NB4 (cell line): Measurements from ENCODE around the gene MICAL2.

Experiments used
- DNase-seq: peaks from one replicate; pipeline ENCODE4 v3.0.0; 2010; ENCODE audit warnings: low read depth
- H3K4me3 ChIP-seq: one replicate; pipeline ENCODE4 v1.5.1; 2011; ENCODE audit warnings: mild to moderate bottlenecking, low read depth, low read length, moderate library complexity
- MYC ChIP-seq: IDR thresholded peaks from 2 replicates; pipeline ENCODE4 v1.6.1; 2011; ENCODE audit warnings: low read depth, low read length
- POLR2A ChIP-seq: IDR thresholded peaks from 2 replicates; pipeline ENCODE4 v1.6.1; 2011; ENCODE audit warnings: mild to moderate bottlenecking; ENCODE audit not compliant: insufficient read length; ENCODE audit errors: extremely low read depth
- TF ChIP-seq, protein P1 (sequence below): IDR thresholded peaks from 2 replicates; pipeline ENCODE4 v1.6.1; 2011; ENCODE audit warnings: low read depth, low read length
- TF ChIP-seq, protein P2 (sequence below): IDR thresholded peaks from one replicate; pipeline ENCODE4 v1.5.1; 2012; ENCODE audit warnings: low read depth, low read length

Gene MICAL2

DNA sequence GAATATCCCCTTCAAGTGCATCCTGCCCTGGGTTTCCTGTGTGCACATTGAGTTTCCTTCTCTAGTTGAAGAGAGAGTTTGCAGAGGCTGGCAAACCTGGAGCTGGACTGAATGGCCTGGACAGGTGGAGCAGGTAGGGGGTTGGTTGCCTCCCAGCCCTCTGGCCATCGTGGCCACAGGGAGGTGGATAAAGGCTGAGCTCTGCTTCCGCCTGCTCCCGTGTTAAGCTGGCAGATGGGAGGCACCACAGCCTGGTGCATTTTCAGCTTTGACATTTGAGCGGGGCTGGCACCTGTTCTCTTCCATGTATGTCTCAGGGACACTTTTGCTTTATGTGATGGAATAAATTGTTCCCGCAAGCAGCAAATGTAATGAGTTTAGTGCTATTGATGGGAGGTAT, 11.1 kb downstream of the MICAL2 start:
- no peak for DNase-seq
- TF ChIP-seq MYC (no peak), POLR2A (no peak)
- TF ChIP-seq, protein P1, sequence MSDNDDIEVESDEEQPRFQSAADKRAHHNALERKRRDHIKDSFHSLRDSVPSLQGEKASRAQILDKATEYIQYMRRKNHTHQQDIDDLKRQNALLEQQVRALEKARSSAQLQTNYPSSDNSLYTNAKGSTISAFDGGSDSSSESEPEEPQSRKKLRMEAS = no peak
- TF ChIP-seq, protein P2, sequence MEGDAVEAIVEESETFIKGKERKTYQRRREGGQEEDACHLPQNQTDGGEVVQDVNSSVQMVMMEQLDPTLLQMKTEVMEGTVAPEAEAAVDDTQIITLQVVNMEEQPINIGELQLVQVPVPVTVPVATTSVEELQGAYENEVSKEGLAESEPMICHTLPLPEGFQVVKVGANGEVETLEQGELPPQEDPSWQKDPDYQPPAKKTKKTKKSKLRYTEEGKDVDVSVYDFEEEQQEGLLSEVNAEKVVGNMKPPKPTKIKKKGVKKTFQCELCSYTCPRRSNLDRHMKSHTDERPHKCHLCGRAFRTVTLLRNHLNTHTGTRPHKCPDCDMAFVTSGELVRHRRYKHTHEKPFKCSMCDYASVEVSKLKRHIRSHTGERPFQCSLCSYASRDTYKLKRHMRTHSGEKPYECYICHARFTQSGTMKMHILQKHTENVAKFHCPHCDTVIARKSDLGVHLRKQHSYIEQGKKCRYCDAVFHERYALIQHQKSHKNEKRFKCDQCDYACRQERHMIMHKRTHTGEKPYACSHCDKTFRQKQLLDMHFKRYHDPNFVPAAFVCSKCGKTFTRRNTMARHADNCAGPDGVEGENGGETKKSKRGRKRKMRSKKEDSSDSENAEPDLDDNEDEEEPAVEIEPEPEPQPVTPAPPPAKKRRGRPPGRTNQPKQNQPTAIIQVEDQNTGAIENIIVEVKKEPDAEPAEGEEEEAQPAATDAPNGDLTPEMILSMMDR = no peak
- no peak overlapping the region for H3K4me3 ChIP-seq

DNA sequence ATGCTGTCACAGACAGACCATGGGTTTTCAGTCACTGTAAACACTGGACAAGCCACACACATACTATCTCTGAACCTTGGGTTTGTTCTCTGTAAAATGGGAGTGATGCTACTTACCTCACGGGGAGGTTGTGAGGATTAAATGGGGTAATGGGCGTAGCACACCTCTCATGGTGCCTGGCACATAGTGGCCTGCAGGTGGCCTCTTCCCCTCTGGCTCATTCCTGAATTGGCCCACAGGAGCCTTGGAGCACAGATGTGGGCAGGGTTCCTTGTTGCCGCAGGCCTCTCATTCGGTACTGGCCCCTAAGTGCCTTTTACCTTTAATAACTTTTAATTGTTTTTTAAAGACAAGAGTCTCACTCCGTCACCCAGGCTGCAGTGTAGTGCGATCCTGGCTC, 11.7 kb downstream of the MICAL2 start:
- H3K4me3 ChIP-seq = no peak overlapping the region
- DNase-seq = peak; percentile 44
- no peak for TF ChIP-seq MYC
- TF ChIP-seq, protein P2 = peak; percentile 51

DNA sequence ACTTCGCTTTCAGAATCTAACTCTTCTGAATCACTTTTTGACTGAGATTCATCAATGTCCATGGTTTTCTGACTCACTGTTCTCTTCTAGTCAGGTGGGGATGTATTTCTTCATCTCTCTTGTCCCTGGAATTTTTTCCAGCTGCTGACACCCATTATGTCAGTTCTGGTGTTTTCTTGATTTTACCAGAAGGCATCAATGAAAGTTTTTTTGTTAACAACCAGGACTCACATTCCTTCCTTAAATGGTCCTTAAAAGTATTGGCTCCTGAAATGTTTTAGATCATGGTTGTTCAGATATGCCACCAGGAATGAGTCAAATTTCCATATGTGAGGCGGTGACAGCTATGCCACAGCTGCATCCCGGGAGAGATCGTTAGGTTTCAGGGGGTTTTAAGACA, 12.9 kb downstream of the MICAL2 start:
- no peak overlapping the region for H3K4me3 ChIP-seq
- no peak for TF ChIP-seq POLR2A
- TF ChIP-seq, protein P2 = no peak
- TF ChIP-seq, protein P1 = no peak
- no peak for DNase-seq

DNA sequence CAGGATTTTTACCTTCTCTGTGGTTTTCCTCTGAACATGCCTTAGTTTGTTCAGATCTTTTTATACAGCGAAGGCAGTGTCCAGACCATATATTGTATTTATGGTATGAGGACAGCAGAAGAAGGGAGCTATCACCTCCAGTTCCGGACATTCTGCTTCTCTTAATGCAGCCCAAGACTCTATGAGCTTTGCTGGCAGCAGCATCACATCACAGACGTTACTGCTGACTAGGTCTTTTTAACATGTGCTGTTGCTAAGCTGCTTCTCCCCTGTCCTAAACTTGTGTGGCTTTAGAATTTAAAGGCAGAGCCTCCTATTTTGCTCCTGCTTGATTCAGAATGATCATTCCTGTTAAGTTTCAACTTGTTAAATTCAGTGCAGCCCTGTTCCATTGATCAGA, 13.4 kb downstream of the MICAL2 start:
- no peak for DNase-seq
- TF ChIP-seq, protein P1 = no peak
- TF ChIP-seq, protein P2 = no peak
- TF ChIP-seq MYC = no peak
- TF ChIP-seq POLR2A = no peak

DNA sequence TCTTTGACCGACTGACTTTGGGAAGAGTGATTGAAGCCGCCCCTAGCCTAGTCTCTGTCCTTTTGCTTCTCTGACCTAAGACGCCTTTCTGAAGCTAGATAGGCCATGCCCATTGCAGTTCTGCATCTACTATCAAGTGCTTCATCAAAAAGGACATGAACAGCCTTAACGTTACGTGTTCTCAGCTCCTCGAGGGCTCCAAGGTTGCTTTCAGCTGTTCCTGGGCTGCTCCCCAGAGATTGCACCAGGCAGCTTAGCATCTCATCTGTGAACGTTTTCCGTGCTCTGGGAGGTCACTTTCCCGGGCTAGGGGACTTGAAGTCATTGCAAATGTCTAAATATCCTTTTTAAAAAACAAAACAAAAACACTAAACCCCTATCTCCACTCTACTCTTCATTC, 13.9 kb downstream of the MICAL2 start:
- no peak for DNase-seq
- H3K4me3 ChIP-seq = no peak overlapping the region
- no peak for TF ChIP-seq MYC
- no peak for TF ChIP-seq POLR2A
- TF ChIP-seq, protein P1 = no peak
- TF ChIP-seq, protein P2 = no peak

More for the DNA sequence above, 13.4 kb downstream of the MICAL2 start:
- H3K4me3 ChIP-seq = no peak overlapping the region

DNA sequence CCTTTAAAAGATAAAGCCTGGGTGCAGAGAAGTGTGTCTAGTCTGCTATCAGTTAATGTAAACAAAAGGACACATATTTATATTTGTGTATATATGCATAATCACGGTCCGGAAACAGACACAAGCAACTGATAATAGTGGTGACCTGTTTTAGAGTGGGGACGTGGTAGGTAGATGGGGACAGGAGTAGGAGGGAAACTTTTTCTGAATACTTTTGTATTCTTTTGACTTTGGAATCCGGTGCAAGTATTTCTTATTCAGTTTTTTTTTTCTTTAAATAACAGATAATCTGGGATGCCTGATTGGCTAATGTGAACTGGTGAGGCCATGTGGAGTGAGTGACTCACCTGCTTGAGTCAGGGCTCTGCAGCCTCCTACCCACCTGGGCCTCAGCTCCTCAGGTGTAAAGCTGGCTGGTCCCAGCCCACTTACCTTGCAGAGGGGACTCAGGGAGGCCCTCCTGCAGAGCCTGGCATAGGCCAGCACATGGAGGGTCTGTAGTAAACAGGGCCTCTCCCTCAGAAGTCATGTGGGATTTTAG, 15.3 kb downstream of the MICAL2 start:
- no peak for DNase-seq
- H3K4me3 ChIP-seq = no peak overlapping the region
- TF ChIP-seq, protein P2 = no peak
- TF ChIP-seq MYC (no peak), POLR2A (no peak)
- TF ChIP-seq, protein P1 = no peak
